ENCODE data around the gene PPP1R37.

DNA sequence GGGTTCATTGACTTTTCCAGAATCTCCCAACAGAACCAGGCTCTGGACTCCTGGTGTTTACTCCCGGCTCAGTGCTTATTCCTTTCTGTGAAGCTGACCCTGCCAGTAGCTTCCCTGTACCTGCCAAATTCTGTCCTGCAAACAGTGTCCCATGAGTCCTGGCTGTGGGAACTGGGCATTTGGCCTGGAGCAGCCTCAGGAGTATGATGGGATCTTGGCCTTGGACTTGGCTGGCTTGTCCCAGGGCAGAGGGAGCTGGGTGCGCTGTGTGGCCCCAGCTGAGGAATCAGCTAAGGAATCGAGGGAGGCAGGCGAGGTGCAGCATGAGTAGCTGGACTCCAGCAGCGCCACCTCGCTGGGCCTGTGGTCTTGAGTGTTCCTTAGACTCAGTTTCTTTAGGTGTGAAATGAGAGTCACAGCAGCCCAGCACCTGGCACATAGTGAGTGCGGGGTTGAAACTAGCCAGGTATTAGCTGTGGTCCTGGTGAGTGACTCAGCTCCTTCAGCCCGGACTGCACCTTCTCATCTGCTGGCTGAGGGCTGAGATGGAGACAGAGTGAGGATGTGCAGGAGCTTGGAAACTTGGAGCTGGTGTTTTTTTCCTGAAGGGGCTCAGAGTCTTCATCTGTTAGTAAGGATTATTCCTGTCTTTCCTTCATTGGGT lies 43.8 kb upstream of the PPP1R37 start:
- no peak for TF ChIP-seq EZH2 (IDR thresholded peaks at IDR 0.05; ENCODE audit: borderline replicate concordance, insufficient read depth, low read length, poor library complexity, severe bottlenecking)
- no peak for TF ChIP-seq CTCF (IDR thresholded peaks at IDR 0.05; ENCODE audit: poor library complexity, severe bottlenecking)
- TF ChIP-seq SMC3 (conservative IDR thresholded peaks at IDR 0.05; ENCODE audit: poor library complexity): no peak
- TF ChIP-seq RAD21 (conservative IDR thresholded peaks at IDR 0.05): no peak
- no peak for TF ChIP-seq MXI1 (conservative IDR thresholded peaks at IDR 0.05; ENCODE audit: poor library complexity, severe bottlenecking)
- no peak for TF ChIP-seq REST (IDR thresholded peaks at IDR 0.05; ENCODE audit: borderline replicate concordance)
- no peak for TF ChIP-seq POLR2AphosphoS5 (IDR thresholded peaks at IDR 0.05)
